Lung (tissue), 12 donors: Measurements from ENCODE around the gene TNFAIP8L3. TPM values are rescaled to one million over a fixed set of nuclear protein-coding genes. Genes with fewer than 3 reads are reported as not detected.
A peak's percentile ranks its signal among the peaks of the same experiment; 100 is the strongest.

Experiments used
- ATAC-seq: fragments of 200-7000 bp; cut with Tn5 transposase; one replicate; pipeline ENCODE4 v1.9.1; 2020; ENCODE audit warnings: moderate number of reproducible peaks; ENCODE audit not compliant: insufficient read depth, low FRiP score
- DNase-seq, 3 donors: peaks; one replicate each; pipeline ENCODE4 v3.0.0-alpha.2; 2013 to 2017
- H3K27ac ChIP-seq, 2 donors: one replicate each; pipeline ENCODE4 v1.5.1; 2013; ENCODE audit warnings: mild to moderate bottlenecking in 2 of 2, moderate library complexity in 2 of 2, control low read depth in 1 of 2, inconsistent platforms in 1 of 2, low read depth in 1 of 2, low read length in 1 of 2
- H3K27me3 ChIP-seq, 3 donors: one replicate each; pipeline ENCODE4 v1.5.1; 2013; ENCODE audit warnings: low read length in 2 of 3; ENCODE audit not compliant: control insufficient read depth in 3 of 3, insufficient read depth in 3 of 3
- H3K36me3 ChIP-seq, 4 donors: one replicate each; pipeline ENCODE4 v1.5.1; 2013; ENCODE audit warnings: low read length in 4 of 4, mild to moderate bottlenecking in 1 of 4, moderate library complexity in 1 of 4; ENCODE audit not compliant: control insufficient read depth in 4 of 4, insufficient read depth in 4 of 4
- H3K4me1 ChIP-seq, 5 donors: one replicate each; pipeline ENCODE4 v1.5.1; 2013; ENCODE audit warnings: low read length in 5 of 5, mild to moderate bottlenecking in 2 of 5, moderate library complexity in 1 of 5; ENCODE audit not compliant: control insufficient read depth in 5 of 5, insufficient read depth in 5 of 5
- H3K4me3 ChIP-seq: one replicate; pipeline ENCODE4 v1.5.1; 2013; ENCODE audit warnings: mild to moderate bottlenecking, control low read depth, moderate library complexity
- H3K9ac ChIP-seq, 2 donors: one replicate each; pipeline ENCODE4 v1.5.1; 2013; ENCODE audit warnings: low read length in 2 of 2, control low read depth in 1 of 2; ENCODE audit not compliant: insufficient read depth in 1 of 2
- H3K9me3 ChIP-seq, 4 donors: one replicate each; pipeline ENCODE4 v1.5.1; 2013; ENCODE audit warnings: low read length in 3 of 4, mild to moderate bottlenecking in 1 of 4, moderate library complexity in 1 of 4; ENCODE audit not compliant: control insufficient read depth in 4 of 4, insufficient read depth in 3 of 4
- CTCF ChIP-seq: IDR thresholded peaks from 2 replicates; pipeline ENCODE4 v1.5.1; 2012; ENCODE audit warnings: mild to moderate bottlenecking; ENCODE audit errors: control extremely low read depth, extremely low read depth
- WGBS, 2 donors: extraction: QIAGEN DNeasy Blood & Tissue Kit; methylation state at CpG; one replicate each; pipeline ENCODE4 v1.1.7; 2013; 5-methylcytosine and 5-hydroxymethylcytosine counted together
- polyA plus RNA-seq, 2 donors: library from polyadenylated mRNA; stranded (reverse); fragments of 200-250 nt; gene quantifications; one replicate each; pipeline ENCODE4 v1.2.1, GENCODE V29; 2013
- total RNA-seq, 2 donors: library from RNA; depleted of rRNA in 1 of 2; stranded (reverse); fragments of >200 nt in 1 of 2; gene quantifications; one replicate each; pipeline ENCODE4 v1.2.1, GENCODE V29; 2014 to 2021
- donor health status: control.
- donor health status: control.
- donor health status: Bipolar disorder and iron deficiency.
- donor health status: healthy.
- donor health status: DM: yes; HTN: yes; CAD: no.

TNFAIP8L3 gene
- total and polyA plus RNA-seq, 4 donors, result 3.7 to 20.5 (median 9.9) TPM

- no peak for TF ChIP-seq CTCF
- ATAC-seq (no peak), DNase-seq (no peak)
- Histone ChIP-seq H3K9me3 (no peaks in the 10 kb centered on the region), H3K36me3 (no peaks in the 10 kb centered on the region), H3K27ac (no peak overlapping the region), H3K27me3 (no peaks in the 10 kb centered on the region), H3K4me1 (peaks cover 3 to 35% (median 11%) of the 10 kb centered on the region in 5 donors), H3K4me3 (no peak overlapping the region), H3K9ac (no peak overlapping the region)
- 70 to 75% methylated on average over 2 of the region's 2 CpGs for WGBS, 2 donors
Observed at GRCh38 chr15:51049081-51049480, 45.6 kb downstream of the TNFAIP8L3 start.

GRCh38 chr15:51048308-51048707 is 46.4 kb downstream of the TNFAIP8L3 start:
- Histone ChIP-seq H3K27me3 (no peaks in the 10 kb centered on the region), H3K9me3 (no peaks in the 10 kb centered on the region), H3K27ac (no peak overlapping the region), H3K4me1 (peaks cover 3 to 35% (median 11%) of the 10 kb centered on the region in 5 donors), H3K4me3 (no peak overlapping the region), H3K36me3 (no peaks in the 10 kb centered on the region), H3K9ac (no peak overlapping the region)
- ATAC-seq (no peak), DNase-seq (no peak)
- no peak for TF ChIP-seq CTCF

GRCh38 chr15:51046799-51047449 is 47.8 kb downstream of the TNFAIP8L3 start:
- no peak overlapping the region for H3K9ac ChIP-seq
- H3K9me3 ChIP-seq, result no peaks in the 10 kb centered on the region
- no peak for ATAC-seq
- TF ChIP-seq CTCF, result no peak
- H3K27me3 ChIP-seq, result no peaks in the 10 kb centered on the region
- WGBS, 2 donors, result 48 to 74% methylated on average over 3 of the region's 3 CpGs
- no peak overlapping the region for H3K4me3 ChIP-seq
- H3K4me1 ChIP-seq, result peaks cover 3 to 30% (median 11%) of the 10 kb centered on the region in 5 donors
- no peak overlapping the region for H3K27ac ChIP-seq
- no peaks in the 10 kb centered on the region for H3K36me3 ChIP-seq
- peak; percentile 70 to 90 (median 85) for DNase-seq

- no peaks in the 10 kb centered on the region for H3K36me3 ChIP-seq
- no peak for DNase-seq
- WGBS, 2 donors, result 85 to 95% methylated on average over 2 of the region's 2 CpGs
- H3K4me1 ChIP-seq, result peaks cover 3 to 24% (median 11%) of the 10 kb centered on the region in 5 donors
- ATAC-seq, result no peak
- no peak for TF ChIP-seq CTCF
- no peaks in the 10 kb centered on the region for H3K9me3 ChIP-seq
- H3K27me3 ChIP-seq, result no peaks in the 10 kb centered on the region
- H3K4me3 ChIP-seq, result no peak overlapping the region
- no peak overlapping the region for H3K9ac ChIP-seq
- no peak overlapping the region for H3K27ac ChIP-seq
Observed at GRCh38 chr15:51046016-51046415, 48.7 kb downstream of the TNFAIP8L3 start.
